NCI-H187 treated with DMSO at 0.1 percent for 48 hours (cell line): ENCODE measurements around the gene PLIN1.
"Not testable (repeated sequence)": the region's sequence is repeated elsewhere in the genome, so short reads cannot be mapped to it uniquely, and the experiment has no call there.

Experiments
- DNase-seq: peaks from one replicate; lab custom pipeline; 2025; lab: John Stamatoyannopoulos, UW

PLIN1 gene

GRCh38 chr15:89679212-89679611, at the start of gene PLIN1:
TSS of gene PLIN1 (minus strand) at chr15:89679367. CDS start at chr15:89677489, 1,878 bp downstream.
- DNase-seq: no peak

DNA sequence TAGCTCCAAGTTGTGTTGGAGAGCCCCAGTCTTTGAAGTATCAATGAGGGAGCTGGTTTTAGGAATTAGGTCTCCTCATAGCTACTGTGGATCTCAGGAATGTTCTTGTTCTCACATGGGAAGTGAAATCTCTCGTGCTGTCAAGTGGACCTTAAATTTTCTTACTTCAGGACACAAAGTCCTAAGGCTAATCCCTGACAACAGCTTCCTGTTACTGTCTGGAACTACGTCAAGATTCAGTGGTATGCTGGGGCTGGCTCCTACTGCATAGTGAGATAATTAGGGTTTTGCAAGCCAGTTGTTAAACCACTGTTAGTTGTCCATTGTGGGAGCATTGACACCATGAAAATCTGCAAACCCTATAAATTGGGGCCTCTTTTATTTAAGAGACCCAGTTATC, 49.1 kb upstream of the PLIN1 start:
- DNase-seq: no peak

DNA sequence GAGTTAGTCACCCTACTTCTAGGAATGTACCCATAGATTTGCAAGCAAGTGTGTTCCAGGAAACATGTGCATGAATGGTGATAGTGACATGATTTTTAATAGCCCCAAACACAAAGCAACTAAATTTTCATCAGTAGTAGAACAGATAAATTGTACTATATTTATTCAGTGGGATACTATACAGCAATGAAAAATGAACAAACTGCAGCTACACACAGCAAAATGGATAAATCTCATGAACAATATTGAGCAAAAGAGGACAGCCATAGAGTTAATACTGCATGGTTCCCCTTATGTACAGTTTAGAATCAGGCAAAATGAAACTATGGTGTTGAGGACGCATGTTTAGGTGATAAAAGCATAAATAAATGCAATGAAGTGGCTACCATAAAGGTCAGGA, 45.9 kb upstream of the PLIN1 start:
- DNase-seq: no peak

DNA sequence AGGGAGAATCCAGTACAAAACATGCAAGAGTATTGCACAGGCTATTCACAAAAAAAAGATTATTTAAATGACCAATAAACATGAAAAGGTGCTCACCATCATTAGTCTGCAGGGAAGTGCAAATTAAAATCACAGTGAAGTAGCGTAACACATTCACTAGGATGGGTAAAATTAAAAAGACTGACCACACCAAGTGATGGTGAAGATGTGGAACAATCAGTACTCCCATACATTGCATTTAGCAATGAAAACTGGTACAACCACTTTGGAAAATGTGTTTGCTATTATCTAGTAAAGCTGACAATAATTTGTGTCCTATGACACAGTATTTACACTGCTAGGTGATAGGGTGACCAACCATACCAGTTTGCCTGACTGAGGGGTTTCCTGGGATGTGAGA, 45.5 kb upstream of the PLIN1 start:
- DNase-seq: no peak

DNA sequence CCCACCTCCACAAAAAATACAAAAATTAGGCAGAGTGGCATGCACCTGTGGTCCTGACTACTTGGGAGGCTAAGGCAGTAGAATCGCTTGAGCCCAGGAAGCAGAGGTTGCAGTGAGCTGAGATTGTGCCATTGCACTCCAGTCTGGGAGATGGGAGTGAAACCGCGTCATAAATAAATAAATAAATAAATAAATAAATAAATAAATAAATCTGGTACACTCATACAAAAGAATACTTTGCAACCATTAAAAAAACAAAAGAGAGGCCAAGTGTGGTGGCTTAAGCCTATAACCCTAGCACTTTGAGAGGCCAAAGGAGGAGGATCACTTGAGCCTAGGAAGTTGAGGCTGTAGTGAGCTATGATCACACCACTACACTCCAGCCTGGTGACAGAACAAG, 43.9 kb upstream of the PLIN1 start:
- no peak for DNase-seq

GRCh38 chr15:89714775-89715174, 35.6 kb upstream of the PLIN1 start:
- DNase-seq: no peak

DNA sequence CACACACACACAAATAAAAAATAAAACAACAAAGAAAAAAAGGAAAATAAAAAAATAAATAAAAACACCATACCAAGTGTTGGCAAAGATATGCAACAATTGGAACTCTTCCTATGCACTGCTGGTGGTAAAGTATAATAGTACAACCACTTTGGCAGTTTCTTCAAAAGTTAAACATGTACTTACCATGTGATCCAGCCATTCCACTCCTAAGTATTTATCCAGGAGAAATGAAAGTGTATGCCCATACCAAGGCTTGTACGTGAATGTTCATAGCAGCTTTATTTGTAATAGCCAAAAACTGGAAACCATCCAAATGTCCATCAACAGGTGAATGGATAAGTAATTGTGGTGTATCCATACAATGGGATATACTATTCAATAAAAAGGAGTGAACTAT, 28.4 kb upstream of the PLIN1 start:
- no peak for DNase-seq

DNA sequence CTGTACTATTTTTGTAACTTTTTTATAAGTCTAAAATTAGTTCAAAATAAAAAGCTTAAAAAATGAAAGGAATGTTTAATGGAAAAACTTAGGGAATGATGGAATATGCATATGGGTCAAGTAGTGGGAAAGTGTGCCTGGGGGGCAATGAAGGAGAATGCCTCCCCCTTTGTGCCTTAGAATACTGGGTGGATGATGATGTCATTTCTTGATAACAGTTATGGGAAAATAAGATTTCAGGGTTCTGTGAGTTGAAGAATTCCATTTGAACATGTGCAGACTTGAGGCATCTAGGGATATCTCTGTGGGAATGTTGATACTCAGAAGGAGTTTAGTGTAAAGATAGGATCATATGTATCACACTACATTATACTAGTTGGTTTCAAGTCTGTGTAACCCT, 25.2 kb upstream of the PLIN1 start:
- DNase-seq: no peak

DNA sequence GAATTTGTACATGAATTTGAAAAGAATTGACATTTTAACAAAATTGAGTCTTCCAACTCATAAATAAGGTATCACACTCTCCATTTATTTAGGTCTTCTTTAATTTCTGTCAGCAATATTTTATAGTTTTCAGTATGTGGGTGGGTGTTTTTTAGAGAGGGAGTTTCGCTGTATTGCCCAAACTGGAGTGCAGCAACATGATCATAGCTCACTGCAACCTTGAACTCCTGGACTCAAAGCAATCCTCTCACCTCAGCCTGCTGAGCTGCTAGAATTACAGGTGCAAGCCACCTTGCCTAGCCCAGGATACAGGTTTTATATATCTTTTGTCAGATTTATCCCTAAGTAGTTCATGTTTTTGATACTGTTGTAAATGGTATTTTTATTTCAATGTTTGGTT, 16.0 kb upstream of the PLIN1 start:
- DNase-seq: no peak

DNA sequence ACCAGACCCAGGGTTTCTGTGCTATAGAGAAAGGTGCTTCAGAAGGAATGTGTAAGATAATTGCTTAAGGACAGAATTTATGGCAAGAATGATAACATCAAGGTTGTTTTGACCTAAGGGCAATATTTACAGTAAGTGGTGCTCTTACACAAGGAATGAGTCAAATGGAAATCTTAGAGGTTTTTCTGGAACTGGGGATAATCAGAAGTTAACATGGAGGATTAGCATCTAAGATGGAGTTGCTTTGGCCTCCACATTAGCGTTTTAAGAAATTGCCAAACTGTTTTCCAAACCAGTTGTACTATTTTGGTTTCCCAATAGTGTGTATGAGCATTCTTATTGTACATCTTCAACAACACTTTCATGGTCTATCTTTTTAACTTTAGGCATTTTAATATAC, 14.5 kb upstream of the PLIN1 start:
- no peak for DNase-seq

- DNase-seq: no peak
Observed at GRCh38 chr15:89693091-89693490, 13.9 kb upstream of the PLIN1 start.

GRCh38 chr15:89690276-89691218, 11.4 kb upstream of the PLIN1 start, which contains the start of the genes PEX11A and WDR93:
TSS of gene PEX11A (minus strand) at chr15:89690754. CDS start at chr15:89690632, 122 bp downstream.
TSS of gene WDR93 (plus strand) at chr15:89690811. CDS start at chr15:89701747, 10,936 bp downstream.
- no peak for DNase-seq

DNA sequence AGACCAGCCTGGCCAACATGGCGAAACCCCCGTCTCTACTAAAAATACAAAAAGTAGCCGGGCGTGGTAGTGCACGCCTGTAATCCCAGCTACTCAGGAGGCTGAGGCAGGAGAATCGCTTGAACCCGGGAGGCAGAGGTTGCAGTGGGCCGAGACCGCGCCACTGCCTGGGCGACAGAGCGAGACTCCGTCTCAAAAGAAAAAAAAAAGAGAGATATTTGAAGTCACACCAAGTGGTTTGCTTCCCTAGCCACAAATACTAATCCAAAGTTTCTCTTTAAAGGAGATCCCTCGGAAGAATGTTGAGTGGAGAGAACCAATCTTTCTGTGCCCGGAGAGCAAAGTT, 10.7 kb upstream of the PLIN1 start:
- DNase-seq: not testable (repeated sequence)

DNA sequence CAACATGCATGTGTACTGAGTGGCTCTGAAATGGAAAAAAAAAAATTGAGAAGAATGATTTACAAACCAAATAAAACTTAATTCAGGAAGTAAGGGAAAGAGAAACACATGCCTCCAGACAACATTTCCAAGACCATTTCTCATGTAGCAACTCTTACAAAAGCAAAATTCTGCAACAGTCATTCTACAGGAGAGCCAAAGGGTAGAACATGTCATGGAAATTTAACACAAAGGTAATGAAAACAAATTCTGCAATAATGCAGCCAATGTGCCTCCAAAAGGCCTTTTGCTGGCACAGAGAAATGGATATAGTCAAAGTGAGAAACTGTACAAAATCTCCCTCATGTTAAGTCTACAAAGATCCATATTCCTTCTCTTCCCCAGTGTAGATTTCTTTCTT, 7.4 kb upstream of the PLIN1 start:
- DNase-seq: no peak

DNA sequence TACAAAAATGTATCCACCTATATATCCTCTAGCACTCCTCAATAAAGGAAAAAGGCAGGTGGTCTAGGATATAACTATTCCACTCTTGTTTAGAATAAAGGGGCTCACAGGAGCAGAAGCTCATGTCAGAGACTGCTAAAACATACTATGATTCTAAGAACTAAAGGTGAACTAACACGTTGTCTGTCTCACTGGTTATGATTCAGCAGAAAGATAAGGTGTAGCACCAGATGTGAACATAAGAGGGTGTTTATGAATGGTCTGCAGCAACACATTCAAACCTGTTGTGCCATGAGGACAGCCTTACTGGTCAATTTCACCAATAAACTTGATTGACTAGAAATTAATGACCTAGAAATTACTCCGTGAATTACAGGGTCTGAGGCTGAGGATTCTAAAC, 6.8 kb upstream of the PLIN1 start:
- DNase-seq: no peak

DNA sequence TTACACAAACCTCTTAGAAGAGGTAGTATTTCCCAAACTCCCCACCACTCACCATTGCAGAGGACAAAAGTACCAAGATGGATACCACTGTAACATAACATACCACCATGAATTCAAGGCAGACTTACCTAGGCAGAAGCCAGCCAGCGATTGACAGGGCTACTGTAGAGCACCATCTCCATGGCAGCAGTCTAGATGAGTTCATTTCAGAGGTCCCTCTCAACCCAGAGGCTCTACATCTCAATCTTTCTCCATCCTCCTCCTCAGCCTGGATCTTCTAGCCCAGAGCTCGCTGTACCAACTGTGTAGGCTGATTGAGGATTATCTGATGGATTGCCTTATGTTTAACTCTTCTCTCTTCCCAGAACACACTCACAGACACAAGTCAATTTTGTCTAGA, 2.0 kb upstream of the PLIN1 start:
- no peak for DNase-seq

- no peak for DNase-seq
Observed at GRCh38 chr15:89680282-89680873, 1.2 kb upstream of the PLIN1 start.

GRCh38 chr15:89677381-89677780, 1.8 kb downstream of the PLIN1 start:
- DNase-seq: no peak

DNA sequence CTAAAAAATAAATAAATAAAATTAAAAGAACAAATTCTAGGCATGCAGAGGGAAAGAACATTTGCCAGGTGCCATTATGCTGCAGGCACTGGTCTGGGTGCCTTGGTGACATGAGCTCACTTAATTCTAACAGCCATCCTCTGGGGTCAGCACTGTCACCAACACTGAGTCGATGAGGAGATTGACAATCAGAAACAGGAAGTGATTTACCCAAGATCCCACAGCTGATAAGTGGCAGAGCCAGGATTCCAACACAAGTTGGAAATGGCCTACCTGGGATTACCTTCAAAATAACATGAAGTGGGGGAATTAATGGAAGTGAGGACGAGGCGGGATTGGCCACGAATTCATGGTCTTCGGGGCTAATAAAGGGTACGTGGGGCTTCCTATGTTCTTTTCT, 3.6 kb downstream of the PLIN1 start:
- DNase-seq: no peak

- no peak for DNase-seq
Observed at GRCh38 chr15:89674526-89674925, 4.6 kb downstream of the PLIN1 start.

GRCh38 chr15:89673165-89673512, 6.0 kb downstream of the PLIN1 start:
- DNase-seq: no peak

- DNase-seq: no peak
Observed at GRCh38 chr15:89672221-89673164, 6.7 kb downstream of the PLIN1 start.
